Subcutaneous abdominal adipose tissue (tissue), 5 donors: Measurements from ENCODE around the gene GJA10.

Experiments
- H3K27ac ChIP-seq: one replicate; pipeline ENCODE4 v1.7.0; 2013; ENCODE audit warnings: low read depth, mild to moderate bottlenecking, inconsistent platforms, low read length, moderate library complexity
- H3K27me3 ChIP-seq, 5 donors: one replicate each; pipeline ENCODE4 v1.7.0; 2013; ENCODE audit warnings: low read length in 5 of 5, inconsistent platforms in 1 of 5; ENCODE audit not compliant: control insufficient read depth in 5 of 5, insufficient read depth in 4 of 5
- H3K36me3 ChIP-seq, 5 donors: one replicate each; pipeline ENCODE4 v1.7.0; 2013; ENCODE audit warnings: low read length in 5 of 5; ENCODE audit not compliant: control insufficient read depth in 5 of 5, insufficient read depth in 5 of 5
- H3K4me1 ChIP-seq, 5 donors: one replicate each; pipeline ENCODE4 v1.7.0; 2013; ENCODE audit warnings: low read length in 5 of 5, mild to moderate bottlenecking in 3 of 5, moderate library complexity in 1 of 5; ENCODE audit not compliant: control insufficient read depth in 5 of 5, insufficient read depth in 5 of 5
- H3K4me3 ChIP-seq, 5 donors: one replicate each; pipeline ENCODE4 v1.7.0; 2013; ENCODE audit warnings: low read length in 5 of 5, low read depth in 1 of 5
- H3K9ac ChIP-seq, 5 donors: one replicate each; pipeline ENCODE4 v1.7.0; 2013; ENCODE audit warnings: low read length in 5 of 5, mild to moderate bottlenecking in 4 of 5, moderate library complexity in 3 of 5
- H3K9me3 ChIP-seq, 5 donors: one replicate each; pipeline ENCODE4 v1.7.0; 2013; ENCODE audit warnings: low read length in 5 of 5; ENCODE audit not compliant: control insufficient read depth in 5 of 5
- donor health status: healthy.
- donor health status: healthy.
- donor health status: healthy.
- donor health status: healthy.
- donor health status: healthy.

GJA10 gene

GRCh38 chr6:89942601-89943000 is 48.3 kb downstream of the GJA10 start:
- no peak overlapping the region for H3K9ac ChIP-seq
- H3K27ac ChIP-seq: no peak overlapping the region
- no peaks in the 10 kb centered on the region for H3K36me3 ChIP-seq
- no peak overlapping the region for H3K4me3 ChIP-seq
- no peaks in the 10 kb centered on the region for H3K9me3 ChIP-seq
- H3K27me3 ChIP-seq: peaks cover 0 to 4% (median 4%) of the 10 kb centered on the region in 5 donors
- no peaks in the 10 kb centered on the region for H3K4me1 ChIP-seq

GRCh38 chr6:89944181-89944755 is 50.0 kb downstream of the GJA10 start:
- no peaks in the 10 kb centered on the region for H3K36me3 ChIP-seq
- H3K27ac ChIP-seq: no peak overlapping the region
- no peaks in the 10 kb centered on the region for H3K9me3 ChIP-seq
- peaks cover 0 to 4% (median 4%) of the 10 kb centered on the region in 5 donors for H3K27me3 ChIP-seq
- no peak overlapping the region for H3K9ac ChIP-seq
- H3K4me3 ChIP-seq: no peak overlapping the region
- no peaks in the 10 kb centered on the region for H3K4me1 ChIP-seq

GRCh38 chr6:89944826-89945407 is 50.6 kb downstream of the GJA10 start:
- H3K27me3 ChIP-seq: peaks cover 0 to 4% (median 4%) of the 10 kb centered on the region in 5 donors

More at GRCh38 chr6:89944826-89945407, 50.6 kb downstream of the GJA10 start:
- Histone ChIP-seq H3K36me3 (no peaks in the 10 kb centered on the region), H3K4me1 (no peaks in the 10 kb centered on the region), H3K27ac (no peak overlapping the region), H3K4me3 (no peak overlapping the region), H3K9ac (no peak overlapping the region), H3K9me3 (no peaks in the 10 kb centered on the region)
